Activated CD4-positive, alpha-beta T cell treated with anti-CD3 and anti-CD28 coated beads, Interleukin-2, Interleukin-4, amounts not matched to agents 100 ng/mL and 50 ng/mL, durations not matched to agents 16 hours and 8 hours (primary cell): ENCODE measurements around the gene RENBP.

Experiments
- DNase-seq: peaks from one replicate; pipeline ENCODE4 v3.0.0-alpha.2; 2020; ENCODE audit warnings: low spot score

RENBP gene

GRCh38 chrX:153971124-153971449 lies 26.6 kb upstream of the RENBP start:
- DNase-seq = peak; percentile 95

DNA sequence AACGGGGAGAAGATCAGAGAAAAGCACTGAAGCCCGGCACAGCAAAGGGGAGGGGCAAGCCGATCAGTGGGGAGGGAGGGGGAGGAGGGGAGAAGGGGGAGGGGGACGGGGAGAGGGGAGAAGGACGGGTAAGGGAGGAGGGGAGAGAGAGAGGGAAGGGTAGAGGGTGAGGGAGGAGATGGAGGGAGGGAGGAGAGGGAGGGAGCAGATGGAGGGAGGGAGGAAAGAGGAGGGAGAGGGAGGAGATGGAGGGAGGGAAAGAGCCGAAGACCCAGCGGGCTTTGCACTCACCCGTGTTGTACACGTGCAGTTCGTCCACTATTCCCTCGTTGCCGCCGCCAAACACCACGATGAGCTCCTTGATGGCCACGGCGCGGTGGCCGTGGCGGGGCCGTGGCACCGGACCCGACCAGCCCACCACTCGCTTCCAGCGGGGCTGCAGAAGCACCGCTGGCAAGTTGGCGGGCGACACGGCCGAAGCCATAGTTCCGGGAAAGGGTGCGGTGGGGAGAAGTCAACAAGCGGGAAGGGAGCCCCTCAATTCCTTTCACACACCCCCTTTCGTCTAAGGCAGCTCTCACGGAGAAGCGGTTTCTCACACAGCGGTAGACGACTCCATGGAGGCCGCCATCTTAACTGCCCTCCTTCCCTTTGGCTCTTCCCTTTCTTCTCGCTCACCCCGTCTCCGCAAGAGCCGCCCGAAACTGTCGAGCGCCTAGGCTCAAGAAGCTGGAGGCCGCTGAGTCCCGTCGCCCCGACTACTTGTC lies 26.1 kb upstream of the RENBP start:
- peak; percentile 59 for DNase-seq

DNA sequence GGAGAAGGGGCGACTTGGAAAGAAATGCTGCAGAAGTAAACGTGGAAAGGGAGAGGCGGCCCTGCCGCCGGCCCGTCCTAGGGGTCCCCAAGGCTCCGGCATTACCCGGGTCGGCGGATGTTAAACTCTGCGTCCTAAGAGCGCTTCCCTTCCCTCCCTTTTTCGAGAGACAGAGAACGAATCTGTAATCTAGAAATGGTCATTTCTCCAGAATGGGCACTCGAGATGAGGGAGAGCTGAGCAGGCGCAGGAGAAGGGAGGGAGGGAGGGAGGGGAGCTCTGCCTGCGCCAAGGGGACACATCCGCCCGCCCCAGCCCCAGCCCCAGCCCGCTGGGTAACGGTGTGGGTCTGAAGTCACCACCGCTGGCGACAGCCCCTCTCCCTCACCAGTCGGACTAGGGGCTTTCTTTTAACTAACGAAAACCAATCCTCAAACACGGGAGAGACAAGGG lies 25.5 kb upstream of the RENBP start:
- no peak for DNase-seq

DNA sequence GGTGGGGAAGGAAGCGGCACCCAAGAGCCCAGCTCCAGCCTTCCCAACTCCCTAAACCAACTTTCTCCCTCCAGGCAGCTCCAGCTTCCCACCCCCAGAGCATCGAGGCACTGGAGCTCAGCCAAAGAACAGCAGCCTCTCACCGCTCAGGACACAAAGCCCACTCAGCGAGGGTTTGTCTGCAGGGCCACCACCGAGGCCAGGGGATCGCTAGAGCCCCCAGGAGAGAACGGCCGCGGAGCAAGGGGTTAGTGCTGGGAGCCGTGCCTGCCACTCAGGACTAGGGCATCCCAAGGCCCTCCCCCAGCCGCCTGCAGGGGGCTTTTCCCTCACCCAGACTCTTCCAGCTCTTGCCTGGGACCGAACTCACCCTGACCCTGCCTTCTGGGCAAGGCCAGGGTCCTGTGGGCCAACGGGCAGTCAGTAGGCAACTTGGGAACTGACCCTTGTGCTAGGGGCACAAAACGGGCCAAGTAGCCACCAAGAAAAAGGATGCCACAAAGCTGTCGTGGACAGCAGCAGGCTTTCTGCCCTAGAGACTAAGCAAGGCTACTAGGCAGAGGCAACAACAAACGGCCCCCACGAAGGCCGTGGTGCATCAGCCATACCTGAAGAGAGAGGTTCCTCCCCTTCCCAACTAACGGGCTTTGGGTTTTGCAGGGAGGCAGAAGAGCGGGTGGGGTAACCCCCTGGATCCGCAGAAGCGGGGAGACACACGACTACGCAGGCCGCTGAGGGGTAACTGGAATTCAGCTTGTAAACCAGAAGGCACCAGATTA lies 24.9 kb upstream of the RENBP start:
- DNase-seq = no peak

DNA sequence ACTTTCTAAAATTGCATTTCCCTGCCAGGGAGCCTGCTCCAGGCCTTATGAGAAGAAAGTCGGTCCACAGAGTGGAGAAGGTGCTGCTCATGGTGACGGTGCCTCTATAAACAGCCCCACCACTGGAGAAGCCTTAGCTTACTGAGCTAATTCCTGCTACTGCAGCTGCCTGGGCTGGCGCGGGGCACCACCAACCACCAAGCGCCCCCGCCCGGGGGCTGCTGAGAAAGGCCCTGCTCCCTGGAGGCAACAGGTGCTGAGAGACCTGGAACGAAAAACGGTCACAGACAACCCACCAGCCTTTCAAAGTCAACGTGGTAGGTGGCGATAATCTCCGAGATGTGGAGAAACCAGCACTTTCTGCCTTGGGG lies 24.3 kb upstream of the RENBP start:
- DNase-seq = peak; percentile 34

GRCh38 chrX:153968255-153968654 lies 23.8 kb upstream of the RENBP start:
- DNase-seq = no peak

DNA sequence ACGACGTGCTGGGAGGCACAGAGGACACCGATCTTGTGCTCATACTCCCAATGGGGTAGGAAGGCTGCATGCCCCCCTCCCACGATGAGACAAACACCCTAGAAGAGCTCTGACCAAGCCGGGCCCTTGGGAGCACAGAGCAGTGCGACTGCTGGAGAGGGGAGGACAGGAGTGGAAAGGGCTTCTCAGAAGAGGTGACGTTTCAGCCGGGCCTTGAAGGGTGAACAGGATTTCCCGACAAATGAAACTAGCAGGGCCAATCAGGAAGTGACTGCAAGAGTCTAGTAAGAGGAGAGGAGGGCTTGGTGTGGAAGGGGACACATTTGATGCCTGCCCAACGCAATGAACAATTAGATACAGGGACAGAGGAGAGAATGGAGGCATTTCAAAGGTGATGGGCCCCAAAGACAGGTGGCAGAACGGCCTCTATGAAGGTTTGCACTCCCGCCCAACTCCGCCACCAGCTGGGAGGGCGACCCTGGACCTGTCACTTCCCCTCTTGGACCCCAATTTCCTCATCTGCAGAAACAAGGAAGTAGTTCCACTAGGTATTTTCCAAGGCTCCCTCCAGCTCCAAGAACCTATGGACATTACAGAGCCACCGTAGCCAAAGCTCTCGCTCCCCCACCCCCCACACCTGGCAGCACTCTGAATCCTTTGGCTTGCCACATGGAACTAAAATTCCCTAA lies 23.2 kb upstream of the RENBP start:
- peak; percentile 49 for DNase-seq

GRCh38 chrX:153966841-153967535 lies 22.5 kb upstream of the RENBP start:
- no peak for DNase-seq

- no peak for DNase-seq
These were observed 21.8 kb upstream of the RENBP start for GRCh38 chrX:153966283-153966688.

DNA sequence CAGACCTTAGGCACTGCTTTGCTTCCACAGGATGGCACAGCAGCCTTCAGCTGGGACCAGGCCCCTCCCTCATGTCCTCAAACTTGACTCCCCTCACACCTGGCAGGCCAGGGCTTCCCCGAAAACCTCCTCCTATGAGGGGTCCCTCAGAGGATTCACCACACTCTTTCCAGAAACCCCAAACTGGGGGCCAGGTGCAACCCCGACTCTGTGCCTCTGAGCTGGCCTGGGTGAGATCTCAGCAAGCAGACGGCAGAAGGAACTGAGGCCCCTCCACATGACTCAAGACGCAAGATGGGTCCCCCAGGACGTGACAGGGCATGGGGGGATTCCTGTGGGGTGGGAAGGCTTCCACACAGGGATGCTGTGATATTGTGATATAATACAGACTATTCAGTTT lies 21.0 kb upstream of the RENBP start:
- DNase-seq = no peak

- no peak for DNase-seq
These were observed 19.7 kb upstream of the RENBP start for GRCh38 chrX:153964105-153964504.

DNA sequence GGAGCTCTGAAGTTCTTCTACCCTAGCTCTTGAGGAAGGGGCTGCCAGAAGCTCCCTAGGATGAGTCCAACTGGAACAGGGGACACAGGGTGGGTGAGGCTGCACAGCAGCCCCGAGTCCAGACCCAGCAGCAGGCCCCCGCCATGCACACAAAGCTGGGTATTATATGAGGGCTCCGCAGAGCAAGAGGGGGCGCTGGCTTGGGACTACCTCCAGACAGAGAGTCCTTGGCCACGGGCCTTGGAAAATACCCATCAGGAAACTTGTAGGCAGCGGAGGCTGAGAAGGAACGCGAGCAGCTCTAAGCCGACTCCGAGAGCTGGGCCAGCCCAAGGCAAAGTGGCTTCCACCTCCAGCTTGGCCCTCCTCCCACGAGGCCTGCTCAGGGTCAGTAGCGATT lies 19.1 kb upstream of the RENBP start:
- DNase-seq = no peak

DNA sequence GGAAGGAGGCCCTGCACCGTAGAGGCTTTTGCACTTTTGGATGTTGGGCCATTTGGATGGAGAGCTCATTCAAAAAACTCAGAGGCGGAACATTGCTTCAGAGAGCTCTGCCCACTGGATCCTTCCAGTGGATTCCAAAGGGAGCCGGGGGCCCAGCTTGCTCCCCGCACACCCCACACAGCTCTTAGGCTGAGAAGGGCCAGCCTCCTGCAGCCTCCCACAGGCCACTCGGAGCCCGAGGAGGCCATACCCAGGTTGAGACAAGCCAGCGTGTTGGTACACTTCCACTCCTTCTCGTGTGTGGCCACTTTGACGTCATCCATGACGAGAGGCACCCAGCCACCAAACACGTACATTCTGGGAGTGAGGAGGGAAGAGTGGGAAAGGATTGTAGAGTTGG lies 16.8 kb upstream of the RENBP start:
- no peak for DNase-seq

DNA sequence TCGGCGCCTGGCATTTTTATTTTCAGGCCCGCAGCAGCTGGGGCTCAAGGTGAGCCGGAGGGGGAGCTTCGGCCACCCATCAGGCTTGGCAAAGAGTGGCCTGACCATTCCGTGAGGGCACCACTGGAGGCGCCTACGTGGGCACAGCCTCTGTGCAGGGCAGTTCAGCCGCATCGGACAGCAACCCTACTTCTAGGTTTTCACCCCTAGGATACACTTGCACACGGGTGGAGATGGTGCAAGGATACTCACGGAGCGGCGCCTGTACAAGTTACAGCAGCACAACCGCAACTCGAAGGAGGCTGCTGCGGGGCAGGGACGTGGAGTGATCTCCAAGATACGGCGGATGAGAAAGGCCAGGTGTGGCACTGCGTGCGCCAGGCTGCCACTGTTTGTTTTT lies 16.3 kb upstream of the RENBP start:
- no peak for DNase-seq

- no peak for DNase-seq
These were observed 15.6 kb upstream of the RENBP start for GRCh38 chrX:153960077-153960476.

DNA sequence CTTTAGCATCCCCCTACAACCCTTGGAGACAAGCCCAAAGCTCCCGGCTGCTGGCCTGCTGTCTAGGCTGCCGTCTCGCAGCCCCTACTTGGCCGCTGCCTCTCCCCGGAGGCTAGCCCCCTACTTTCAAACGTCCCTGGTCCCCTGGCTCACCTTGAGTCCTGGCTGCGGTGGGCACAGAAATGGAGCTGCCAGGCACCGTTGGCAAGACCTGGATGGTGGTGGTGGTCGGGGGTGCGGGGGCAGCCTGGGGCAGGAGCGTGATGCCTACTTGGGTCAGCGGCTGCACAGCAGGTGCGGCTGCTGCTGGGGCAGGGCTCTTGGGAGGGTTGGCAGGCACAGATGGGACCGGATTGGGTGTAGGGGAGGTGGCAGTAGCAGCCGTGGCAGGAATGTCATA lies 15.2 kb upstream of the RENBP start:
- DNase-seq = no peak

DNA sequence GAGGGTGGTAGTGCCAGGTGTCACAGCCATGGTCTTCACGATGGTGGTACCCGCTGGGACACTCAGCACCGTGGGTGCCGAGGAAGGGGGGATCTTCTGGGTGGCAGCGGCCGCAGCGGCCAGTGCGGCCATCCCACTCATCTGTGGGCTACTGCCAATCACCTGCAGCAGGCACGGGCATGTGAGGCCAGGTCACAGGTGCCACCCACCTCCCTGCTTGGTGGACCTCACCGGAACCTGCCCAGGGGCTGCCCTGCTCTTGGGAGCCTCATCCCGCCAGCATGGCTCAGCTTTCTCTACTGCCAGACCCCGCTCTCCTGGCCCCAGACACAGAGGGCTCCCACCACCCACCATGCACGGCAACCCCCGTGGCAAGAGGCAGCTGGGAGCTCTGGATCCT lies 14.2 kb upstream of the RENBP start:
- no peak for DNase-seq

- no peak for DNase-seq
These were observed 12.8 kb upstream of the RENBP start for GRCh38 chrX:153957224-153957623.

DNA sequence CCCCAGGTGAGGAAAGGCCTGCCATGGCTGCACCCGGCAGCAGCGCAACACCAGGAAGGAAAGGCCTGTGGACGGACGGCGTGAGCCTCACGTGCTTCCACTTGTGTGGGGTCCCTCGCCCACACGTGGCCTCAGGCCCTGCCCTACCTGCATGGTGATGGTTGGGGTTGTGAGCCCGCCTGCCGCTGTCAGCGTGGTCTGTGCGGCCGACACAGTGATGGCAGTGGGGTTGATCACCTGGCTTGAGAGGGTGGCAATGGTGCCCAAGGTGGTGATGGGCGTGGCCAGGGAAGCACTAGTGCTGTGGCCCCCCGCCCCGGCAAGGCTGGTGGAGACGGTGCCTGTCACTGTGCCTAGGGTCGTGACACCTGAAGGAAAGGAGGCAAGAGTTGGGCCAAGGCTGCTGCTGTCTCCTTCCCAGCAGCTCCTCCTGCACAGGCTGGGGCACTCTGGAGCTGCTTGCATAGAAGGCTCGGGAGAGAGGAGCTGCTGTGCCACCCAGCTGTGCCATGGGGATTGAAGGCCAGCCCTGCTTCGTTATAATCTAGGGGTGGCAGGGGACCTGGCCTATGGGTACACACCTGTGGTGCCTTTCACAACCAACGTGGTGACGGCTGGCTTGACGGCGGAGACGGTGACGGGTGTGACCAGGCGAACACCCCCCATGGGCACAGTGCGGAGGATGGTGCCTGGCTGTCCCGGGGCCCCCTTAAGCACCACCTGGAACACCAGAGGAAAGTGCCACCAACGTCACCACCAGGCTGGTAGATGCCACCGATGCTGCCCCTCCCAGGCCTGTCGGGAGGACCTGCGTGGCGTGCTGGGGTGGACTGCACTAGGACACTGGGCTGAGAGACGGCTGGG lies 11.8 kb upstream of the RENBP start:
- no peak for DNase-seq

- DNase-seq = no peak
These were observed 10.8 kb upstream of the RENBP start for GRCh38 chrX:153955228-153955732.

- DNase-seq = no peak
These were observed 10.2 kb upstream of the RENBP start for GRCh38 chrX:153954558-153955227.
